H1 (cell line): ENCODE results near the gene MYBPC1. TPM values are rescaled to one million over a fixed set of nuclear protein-coding genes. Genes with fewer than 3 reads are reported as not detected.

ENCODE experiments used
- CTCF ChIA-PET: fragments of 300-600 bp; sonication (Branson Sonifier 250); formaldehyde crosslinking; loops from one replicate; lab custom pipeline; 2021; ENCODE audit not compliant: partially characterized antibody; lab: Charles Lee
- POLR2A ChIA-PET: fragments of 300-600 bp; sonication (Branson Sonifier 250); formaldehyde crosslinking; loops from one replicate; lab custom pipeline; 2021; ENCODE audit warnings: inconsistent platforms; ENCODE audit not compliant: partially characterized antibody; lab: Charles Lee
- DNase-seq, 2 experiments: peaks; one replicate each; pipeline versions ENCODE4 v3.0.0 to v3.0.0-alpha.2; 2010 to 2022; ENCODE audit warnings: low spot score in 2 of 2, low read depth in 1 of 2, mixed read lengths in 1 of 2
- FAIRE-seq: peaks from 2 replicates; lab custom pipeline; 2011; peaks lifted over from hg19 to GRCh38; lab: Jason Lieb, UNC
- H2AFZ ChIP-seq: 2 replicates; pipeline ENCODE4 v1.8.1; 2012; ENCODE audit warnings: low read length, inconsistent platforms
- H2AK5ac ChIP-seq: 2 replicates; pipeline ENCODE4 v1.6.1; 2013; ENCODE audit warnings: low read depth, low read length
- H2BK120ac ChIP-seq: replicated peaks from 2 replicates; pipeline ENCODE3; 2013; ENCODE audit warnings: low read depth, low read length, inconsistent platforms
- H2BK12ac ChIP-seq: 2 replicates; pipeline ENCODE4 v1.6.1; 2013; ENCODE audit warnings: low read depth, low read length
- H2BK15ac ChIP-seq: 2 replicates; pipeline ENCODE4 v1.6.1; 2013; ENCODE audit warnings: low read length
- H2BK20ac ChIP-seq: 2 replicates; pipeline ENCODE4 v1.6.1; 2013; ENCODE audit warnings: low read length
- H2BK5ac ChIP-seq: 2 replicates; pipeline ENCODE4 v1.6.1; 2013; ENCODE audit warnings: low read depth, low read length
- H3K14ac ChIP-seq: 2 replicates; pipeline ENCODE4 v1.6.1; 2013; ENCODE audit warnings: inconsistent platforms; ENCODE audit not compliant: insufficient read length
- H3K18ac ChIP-seq: 2 replicates; pipeline ENCODE4 v1.6.1; 2013; ENCODE audit warnings: low read length; ENCODE audit errors: extremely low read depth
- H3K23ac ChIP-seq: 2 replicates; pipeline ENCODE4 v1.6.1; 2013; ENCODE audit warnings: inconsistent platforms; ENCODE audit not compliant: insufficient read length
- H3K23me2 ChIP-seq: 2 replicates; pipeline ENCODE4 v1.6.1; 2013; ENCODE audit warnings: low read depth, low read length
- H3K27ac ChIP-seq: 2 replicates; pipeline ENCODE4 v1.6.1; 2011; ENCODE audit warnings: low read depth, low read length, inconsistent platforms
- H3K27me3 ChIP-seq, 4 experiments: replicated peaks in 1 of 4; 1 replicate in 1 of 4; 2 replicates in 3 of 4; pipeline versions ENCODE4 v1.6.1 to v1.8.1; 2011 to 2013; ENCODE audit warnings: low read length in 3 of 4, mild to moderate bottlenecking in 3 of 4, inconsistent platforms in 2 of 4, mixed read lengths in 2 of 4, moderate library complexity in 1 of 4; ENCODE audit not compliant: control insufficient read depth in 3 of 4, insufficient read depth in 3 of 4; ENCODE audit errors: extremely low read depth in 1 of 4
- H3K36me3 ChIP-seq, 4 experiments: 2 replicates each; pipeline versions ENCODE4 v1.6.1 to v1.8.1; 2011 to 2013; ENCODE audit warnings: mild to moderate bottlenecking in 4 of 4, low read length in 3 of 4, moderate library complexity in 2 of 4, control low read depth in 1 of 4, inconsistent platforms in 1 of 4; ENCODE audit not compliant: insufficient read depth in 4 of 4, control insufficient read depth in 2 of 4
- H3K4ac ChIP-seq: replicated peaks from 2 replicates; pipeline ENCODE3; 2013; ENCODE audit warnings: low read length, low read depth, mixed read lengths, inconsistent platforms; ENCODE audit not compliant: insufficient read length
- H3K4me1 ChIP-seq, 4 experiments: replicated peaks in 1 of 4; 1 replicate in 1 of 4; 2 replicates in 3 of 4; pipeline versions ENCODE4 v1.6.1 to v1.8.1; 2011 to 2013; ENCODE audit warnings: low read length in 3 of 4, inconsistent platforms in 2 of 4, mixed read lengths in 1 of 4; ENCODE audit not compliant: insufficient read depth in 4 of 4, control insufficient read depth in 3 of 4
- H3K4me2 ChIP-seq, 2 experiments: 2 replicates each; pipeline versions ENCODE4 v1.6.1 to v1.8.1; 2011 to 2013; ENCODE audit warnings: low read depth in 2 of 2, low read length in 2 of 2, control low read depth in 1 of 2, inconsistent platforms in 1 of 2, mild to moderate bottlenecking in 1 of 2; ENCODE audit not compliant: insufficient read depth in 1 of 2
- H3K4me3 ChIP-seq, 4 experiments: fragments of 200-600, 300-600 bp in 1 of 4; sonication (generic), shearing (Covaris generic), sonication (Bioruptor Twin) in 1 of 4; 2 replicates each; pipeline versions ENCODE4 v1.5.1 to v1.8.1; 2011 to 2016; ENCODE audit warnings: low read length in 4 of 4, low read depth in 3 of 4, control low read depth in 2 of 4, inconsistent platforms in 2 of 4, mild to moderate bottlenecking in 2 of 4, mixed read lengths in 1 of 4, moderate library complexity in 1 of 4; ENCODE audit not compliant: insufficient read depth in 2 of 4; ENCODE audit errors: extremely low read depth in 1 of 4
- H3K56ac ChIP-seq: replicated peaks from 2 replicates; pipeline ENCODE3; 2013; ENCODE audit warnings: low read depth, mild to moderate bottlenecking, mixed read lengths, low read length, inconsistent platforms; ENCODE audit not compliant: insufficient read length
- H3K79me1 ChIP-seq: 2 replicates; pipeline ENCODE4 v1.6.1; 2013; ENCODE audit warnings: low read depth, low read length, control low read depth
- H3K79me2 ChIP-seq, 2 experiments: 2 replicates each; pipeline versions ENCODE4 v1.6.1 to v1.8.1; 2012 to 2013; ENCODE audit warnings: low read length in 2 of 2, mild to moderate bottlenecking in 2 of 2, inconsistent platforms in 1 of 2; ENCODE audit not compliant: insufficient read depth in 2 of 2, control insufficient read depth in 1 of 2
- H3K9ac ChIP-seq, 4 experiments: replicated peaks in 1 of 4; 1 replicate in 1 of 4; 2 replicates in 3 of 4; pipeline versions ENCODE4 v1.6.1 to v1.8.1; 2011 to 2013; ENCODE audit warnings: low read depth in 3 of 4, low read length in 3 of 4, control low read depth in 2 of 4, mild to moderate bottlenecking in 2 of 4, moderate library complexity in 2 of 4, inconsistent platforms in 1 of 4; ENCODE audit errors: extremely low read depth in 1 of 4
- H3K9me3 ChIP-seq, 2 experiments: 2 replicates each; pipeline versions ENCODE4 v1.6.1 to v1.8.1; 2012 to 2013; ENCODE audit warnings: mild to moderate bottlenecking in 2 of 2, moderate library complexity in 2 of 2, control low read depth in 1 of 2, inconsistent platforms in 1 of 2, low read depth in 1 of 2, low read length in 1 of 2, mixed read lengths in 1 of 2; ENCODE audit not compliant: insufficient read depth in 2 of 2
- H4K20me1 ChIP-seq, 2 experiments: replicated peaks in 1 of 2; 2 replicates each; pipeline versions ENCODE3 to v1.8.1; 2011 to 2013; ENCODE audit warnings: inconsistent platforms in 2 of 2, low read length in 2 of 2, mild to moderate bottlenecking in 1 of 2; ENCODE audit not compliant: insufficient read depth in 2 of 2, control insufficient read depth in 1 of 2
- H4K5ac ChIP-seq: 2 replicates; pipeline ENCODE4 v1.6.1; 2013; ENCODE audit warnings: low read length, low read depth, mixed read lengths, inconsistent platforms; ENCODE audit not compliant: insufficient read length
- H4K8ac ChIP-seq: 2 replicates; pipeline ENCODE4 v1.8.0; 2013; ENCODE audit warnings: mild to moderate bottlenecking, moderate library complexity, low read length, inconsistent platforms; ENCODE audit not compliant: insufficient read depth; ENCODE audit errors: extremely low read depth
- H4K91ac ChIP-seq: replicated peaks from 2 replicates; pipeline ENCODE3; 2013; ENCODE audit warnings: low read length, mixed read lengths, inconsistent platforms; ENCODE audit not compliant: insufficient read length
- ASH2L ChIP-seq: fragments of 200-600, 300-600 bp; sonication (generic); IDR thresholded peaks from one replicate; pipeline ENCODE4 v1.7.1; 2017; ENCODE audit warnings: low read length
- ATF2 ChIP-seq: IDR thresholded peaks from 2 replicates; pipeline ENCODE4 v1.6.1; 2012; ENCODE audit warnings: low read length, inconsistent platforms
- BCL11A ChIP-seq, 2 experiments: IDR thresholded peaks; one replicate each; pipeline ENCODE4 v1.6.1; 2011; ENCODE audit warnings: low read depth in 2 of 2, low read length in 2 of 2, mild to moderate bottlenecking in 2 of 2
- BRCA1 ChIP-seq: IDR thresholded peaks from 2 replicates; pipeline ENCODE4 v1.6.1; 2012; ENCODE audit warnings: low read depth, low read length, improper control_type of control experiment
- EGR1 ChIP-seq: IDR thresholded peaks from 2 replicates; pipeline ENCODE4 v1.6.1; 2011; ENCODE audit warnings: low read depth, low read length, borderline replicate concordance
- FOSL1 ChIP-seq: IDR thresholded peaks from 2 replicates; pipeline ENCODE4 v1.6.1; 2011; ENCODE audit warnings: mild to moderate bottlenecking, low read depth, low read length, moderate library complexity; ENCODE audit not compliant: insufficient read depth
- HDAC2 ChIP-seq, 2 experiments: fragments of 300-600 bp in 1 of 2; sonication (generic) in 1 of 2; IDR thresholded peaks; 2 replicates each; pipeline ENCODE4 v1.6.1; 2011 to 2012; ENCODE audit warnings: low read depth in 2 of 2, low read length in 2 of 2, mild to moderate bottlenecking in 2 of 2, moderate library complexity in 2 of 2, borderline replicate concordance in 1 of 2, inconsistent platforms in 1 of 2
- KDM5A ChIP-seq: fragments of 200-600 bp; IDR thresholded peaks from 2 replicates; pipeline ENCODE4 v1.7.1; 2012; ENCODE audit warnings: mild to moderate bottlenecking, low read length, inconsistent platforms, mixed read lengths
- PHF8 ChIP-seq: fragments of 200-600 bp; sonication (generic); conservative IDR thresholded peaks from 2 replicates; pipeline ENCODE4 v1.7.1; 2012; ENCODE audit warnings: low read depth, mild to moderate bottlenecking, inconsistent platforms, low read length, moderate library complexity
- POLR2A ChIP-seq, 2 experiments: IDR thresholded peaks; 1 replicate in 1 of 2; 2 replicates in 1 of 2; pipeline ENCODE4 v1.6.1; 2011; ENCODE audit warnings: low read depth in 2 of 2, low read length in 2 of 2, mild to moderate bottlenecking in 2 of 2; ENCODE audit errors: control extremely low read depth in 1 of 2
- RXRA ChIP-seq: IDR thresholded peaks from 2 replicates; pipeline ENCODE4 v1.6.1; 2011; ENCODE audit warnings: low read depth, mild to moderate bottlenecking, low read length, moderate library complexity; ENCODE audit not compliant: insufficient read depth
- SIN3A ChIP-seq, 2 experiments: IDR thresholded peaks in 1 of 2; conservative IDR thresholded peaks in 1 of 2; 2 replicates each; pipeline ENCODE4 v1.6.1; 2011 to 2012; ENCODE audit warnings: low read length in 2 of 2, improper control_type of control experiment in 1 of 2, low read depth in 1 of 2, mild to moderate bottlenecking in 1 of 2
- SIX5 ChIP-seq: IDR thresholded peaks from 2 replicates; pipeline ENCODE4 v1.6.1; 2011; ENCODE audit warnings: mild to moderate bottlenecking, low read depth, low read length
- WGBS, 2 experiments: shearing (Covaris generic) in 1 of 2; methylation state at CpG; one replicate each; pipeline versions ENCODE4 v1.1.6 to v1.1.7; 2013 to 2015; ENCODE audit warnings: low lambda C conversion rate in 2 of 2, mixed read lengths in 2 of 2, inconsistent platforms in 1 of 2, low coverage in 1 of 2, missing lambda C conversion rate in 1 of 2; ENCODE audit not compliant: insufficient replicate concordance in 2 of 2, insufficient coverage in 1 of 2, insufficient read length in 1 of 2; ENCODE audit errors: extremely low coverage in 1 of 2, missing lambda C conversion rate in 1 of 2; 5-methylcytosine and 5-hydroxymethylcytosine counted together
- polyA plus RNA-seq, 7 experiments: library from polyadenylated mRNA; depleted of rRNA in 3 of 7; stranded (reverse) in 5 of 7; unstranded in 2 of 7; fragments of >200 nt in 5 of 7; fragments of 200-250 nt in 2 of 7; gene quantifications; 1 replicate in 5 of 7; 2 replicates in 1 of 7; 4 replicates in 1 of 7; pipeline versions ENCODE4 v1.2.1 to v1.2.3, GENCODE V29; 2011 to 2013; ENCODE audit warnings: missing spikeins in 2 of 7, mixed read lengths in 2 of 7
- total RNA-seq: library from RNA; stranded (reverse); fragmentation: NEBNext Ultra II Directional; extraction: Animal tissue kit (Norgen Biotek cat#: 25700); gene quantifications from 2 replicates; pipeline ENCODE4 v1.2.1, GENCODE V29; 2021

Gene MYBPC1
- total and polyA plus RNA-seq, 2 of the 8 experiments (the other 6 are each of a cell fraction or from before 2014, with no cell fraction given) = not detected

DNA sequence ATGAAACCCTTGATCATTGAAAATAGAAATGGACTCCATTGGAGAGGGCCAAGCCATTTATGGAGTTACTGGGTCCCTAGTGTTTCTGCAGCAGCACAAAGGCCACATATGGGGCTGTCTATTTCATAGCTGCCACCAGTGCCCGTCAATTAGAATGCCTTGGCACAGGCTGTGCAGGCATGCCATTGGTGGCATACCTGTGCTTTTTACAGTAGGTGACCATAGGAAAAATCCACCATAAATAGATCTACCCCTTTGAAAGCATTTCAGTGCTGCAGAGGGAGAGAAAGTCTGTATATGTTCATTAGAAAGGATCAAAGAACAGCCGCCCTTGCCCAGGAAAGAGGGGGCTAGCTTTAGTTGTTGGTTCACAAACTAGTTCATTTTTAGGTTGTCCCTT, 13.1 kb downstream of the MYBPC1 start:
- Histone ChIP-seq H3K14ac (no peak overlapping the region), H3K36me3 (no peaks in the 10 kb centered on the region), H3K23me2 (no peaks in the 10 kb centered on the region), H3K4ac (no peak overlapping the region), H3K27me3 (no peaks in the 10 kb centered on the region), H2BK120ac (no peak overlapping the region), H4K5ac (no peak overlapping the region), H2AFZ (no peak overlapping the region), H3K23ac (no peak overlapping the region), H2BK20ac (no peak overlapping the region), H3K4me1 (peaks cover 0 to 5% (median 2%) of the 10 kb centered on the region in 4 experiments; a peak in 3 of 7 replicates), H3K79me2 (no peaks in the 10 kb centered on the region), H3K18ac (no peak overlapping the region), H3K9me3 (no peaks in the 10 kb centered on the region), H4K91ac (no peak overlapping the region), H4K8ac (no peak overlapping the region), H3K79me1 (no peaks in the 10 kb centered on the region), H3K4me2 (no peak overlapping the region), H2BK12ac (no peak overlapping the region), H3K27ac (no peak overlapping the region), H4K20me1 (no peaks in the 10 kb centered on the region), H3K4me3 (no peak overlapping the region), H3K9ac (no peak overlapping the region), H2BK15ac (no peak overlapping the region), H2AK5ac (no peak overlapping the region), H3K56ac (no peak overlapping the region), H2BK5ac (no peak overlapping the region)
- DNase-seq (no peak), FAIRE-seq (no peak)
- ChIA-PET POLR2A (no interaction called here), CTCF (interaction anchor here (1.3 kb wide), 1 partner anchor 44 kb away, joined by 3 read pairs; no protein-coding TSS in a partner anchor)
- 83% methylated on average over 2 of the region's 2 CpGs; no CpG with 5 or more reads in 1 of the 2 experiments for WGBS, 2 experiments
- TF ChIP-seq POLR2A (IDR thresholded peaks at IDR 0.05; ENCODE audit: control extremely low read depth in 1 of 2, low read depth in 2 of 2, low read length in 2 of 2) = no peak
- no peak for TF ChIP-seq RXRA
- TF ChIP-seq PHF8 = no peak
- TF ChIP-seq BRCA1 = no peak
- TF ChIP-seq HDAC2 (IDR thresholded peaks at IDR 0.05; ENCODE audit: borderline replicate concordance in 1 of 2, low read depth in 2 of 2, low read length in 2 of 2) = no peak
- TF ChIP-seq BCL11A (IDR thresholded peaks at IDR 0.05; ENCODE audit: low read depth in 2 of 2, low read length in 2 of 2) = no peak
- no peak for TF ChIP-seq SIX5
- no peak for TF ChIP-seq ATF2
- TF ChIP-seq EGR1 = no peak
- TF ChIP-seq ASH2L = no peak
- no peak for TF ChIP-seq KDM5A
- no peak for TF ChIP-seq SIN3A (conservative IDR thresholded peaks at IDR 0.05 in 1 of 2, IDR thresholded peaks at IDR 0.05 in 1 of 2; ENCODE audit: low read depth in 1 of 2, low read length in 2 of 2)
- TF ChIP-seq FOSL1 = no peak
